Esophagus muscularis mucosa (tissue), 4 donors: ENCODE results near the gene TMEM205.

Source experiments
- EP300 ChIP-seq: sonication (generic); formaldehyde crosslinking; IDR thresholded peaks from one replicate; pipeline ENCODE4 v1.6.1; 2017; ENCODE audit warnings: antibody characterized with exemption
- POLR2A ChIP-seq: fragments of 450-650 bp; IDR thresholded peaks from one replicate; pipeline ENCODE4 v1.6.1; 2017; ENCODE audit warnings: antibody characterized with exemption, moderate library complexity, mild to moderate bottlenecking, low read depth
- POLR2AphosphoS5 ChIP-seq, 2 donors: sonication (generic); formaldehyde crosslinking; IDR thresholded peaks; one replicate each; pipeline ENCODE4 v1.6.1; 2017; ENCODE audit warnings: antibody characterized with exemption in 2 of 2
- TF ChIP-seq, protein P1 (sequence below), 3 experiments: fragments of 200-600 bp in 2 of 3; fragments of 450-650 bp in 1 of 3; sonication (generic) in 2 of 3; IDR thresholded peaks; one replicate each; pipeline ENCODE4 v1.5.1; 2017 to 2019; ENCODE audit warnings: antibody characterized with exemption in 3 of 3, mild to moderate bottlenecking in 2 of 3, moderate library complexity in 1 of 3

GRCh38 chr19:11387162-11388034, 41.3 kb upstream of the TMEM205 start:
- TF ChIP-seq, protein P1, sequence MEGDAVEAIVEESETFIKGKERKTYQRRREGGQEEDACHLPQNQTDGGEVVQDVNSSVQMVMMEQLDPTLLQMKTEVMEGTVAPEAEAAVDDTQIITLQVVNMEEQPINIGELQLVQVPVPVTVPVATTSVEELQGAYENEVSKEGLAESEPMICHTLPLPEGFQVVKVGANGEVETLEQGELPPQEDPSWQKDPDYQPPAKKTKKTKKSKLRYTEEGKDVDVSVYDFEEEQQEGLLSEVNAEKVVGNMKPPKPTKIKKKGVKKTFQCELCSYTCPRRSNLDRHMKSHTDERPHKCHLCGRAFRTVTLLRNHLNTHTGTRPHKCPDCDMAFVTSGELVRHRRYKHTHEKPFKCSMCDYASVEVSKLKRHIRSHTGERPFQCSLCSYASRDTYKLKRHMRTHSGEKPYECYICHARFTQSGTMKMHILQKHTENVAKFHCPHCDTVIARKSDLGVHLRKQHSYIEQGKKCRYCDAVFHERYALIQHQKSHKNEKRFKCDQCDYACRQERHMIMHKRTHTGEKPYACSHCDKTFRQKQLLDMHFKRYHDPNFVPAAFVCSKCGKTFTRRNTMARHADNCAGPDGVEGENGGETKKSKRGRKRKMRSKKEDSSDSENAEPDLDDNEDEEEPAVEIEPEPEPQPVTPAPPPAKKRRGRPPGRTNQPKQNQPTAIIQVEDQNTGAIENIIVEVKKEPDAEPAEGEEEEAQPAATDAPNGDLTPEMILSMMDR (IDR thresholded peaks at IDR 0.05) = no peak
- TF ChIP-seq EP300 = no peak
- TF ChIP-seq POLR2AphosphoS5 (IDR thresholded peaks at IDR 0.05) = no peak
- no peak for TF ChIP-seq POLR2A
